Esophagus squamous epithelium (tissue), 5 donors: ENCODE data around the gene CLIC4. TPM values are rescaled to one million over a fixed set of nuclear protein-coding genes. Genes with fewer than 3 reads are reported as not detected.

Experiments
- DNase-seq: peaks from one replicate; lab custom pipeline; 2025; lab: John Stamatoyannopoulos, UW
- H3K27ac ChIP-seq, 4 donors: fragments of 200-600 bp; sonication (generic); one replicate each; pipeline ENCODE4 v1.5.1; 2016 to 2019; ENCODE audit warnings: mild to moderate bottlenecking in 1 of 4
- H3K27me3 ChIP-seq, 4 donors: fragments of 200-600 bp; sonication (generic); 1 replicate in 3 of 4; 2 replicates in 1 of 4; pipeline versions ENCODE4 v1.5.1 to v1.6.0; 2017 to 2021; ENCODE audit warnings: antibody characterized with exemption in 1 of 4
- H3K36me3 ChIP-seq, 3 donors: fragments of 200-600 bp; sonication (generic); one replicate each; pipeline ENCODE4 v1.5.1; 2016 to 2019
- H3K4me1 ChIP-seq, 3 donors: fragments of 200-600 bp; sonication (generic); one replicate each; pipeline ENCODE4 v1.5.1; 2017 to 2019
- H3K4me3 ChIP-seq, 4 donors: fragments of 200-600 bp; sonication (generic); 1 replicate in 3 of 4; 2 replicates in 1 of 4; pipeline ENCODE4 v1.5.1; 2016 to 2019; ENCODE audit warnings: mild to moderate bottlenecking in 2 of 4, moderate library complexity in 1 of 4
- H3K9me3 ChIP-seq, 3 donors: fragments of 200-600 bp; sonication (generic); one replicate each; pipeline ENCODE4 v1.5.1; 2016 to 2019
- CTCF ChIP-seq, 6 experiments: fragments of 450-650 bp in 4 of 6; fragments of 200-600 bp in 2 of 6; sonication (generic) in 2 of 6; IDR thresholded peaks; one replicate each; pipeline ENCODE4 v1.5.1; 2016 to 2019; ENCODE audit warnings: antibody characterized with exemption in 6 of 6, mild to moderate bottlenecking in 4 of 6, moderate library complexity in 4 of 6
- POLR2A ChIP-seq, 4 donors: fragments of 450-650 bp; IDR thresholded peaks; one replicate each; pipeline ENCODE4 v1.6.1; 2017; ENCODE audit warnings: antibody characterized with exemption in 4 of 4, mild to moderate bottlenecking in 4 of 4, moderate library complexity in 3 of 4
- WGBS, 2 donors: methylation state at CpG; one replicate each; pipeline ENCODE4 v1.1.5; 2018; 5-methylcytosine and 5-hydroxymethylcytosine counted together
- intact Hi-C: fragments of 100-400 bp; cut with DNase I; formaldehyde crosslinking; loops from one replicate; pipeline ENCODE4 v1.15.0; 2022
- small RNA-seq, 4 donors: library from RNA; depleted of rRNA; stranded (forward); fragments of <200 nt; gene quantifications; one replicate each; pipeline ENCODE3, GENCODE V24; 2016
- total RNA-seq, 4 donors: library from RNA; depleted of rRNA; stranded (reverse); fragments of >200 nt; gene quantifications; one replicate each; pipeline ENCODE4 v1.1.0, GENCODE V29; 2016
- donor health status: DM: yes; HTN: yes; CAD: no.

Gene CLIC4
- total RNA-seq, 4 donors from 2014 or later = 22.3 to 204 (median 69.0) TPM

GRCh38 chr1:24893431-24893830 is 148.2 kb downstream of the CLIC4 start:
- H3K27ac ChIP-seq = no peak overlapping the region
- H3K4me3 ChIP-seq = no peak overlapping the region
- no peaks in the 10 kb centered on the region for H3K36me3 ChIP-seq
- TF ChIP-seq POLR2A (IDR thresholded peaks at IDR 0.05) (no peak), CTCF (IDR thresholded peaks at IDR 0.05) (no peak)
- H3K4me1 ChIP-seq = no peaks in the 10 kb centered on the region
- no peak for DNase-seq
- peaks cover 0 to 10% (median 7%) of the 10 kb centered on the region in 3 donors for H3K9me3 ChIP-seq
- 65 to 67% methylated on average over 2 to 3 of the region's 3 CpGs for WGBS, 2 donors
- intact Hi-C loops = no loop called here
- peaks cover 0 to 19% (median 0%) of the 10 kb centered on the region in 4 donors for H3K27me3 ChIP-seq

Small RNA genes within 50 kb of the gene (small RNA-seq; reads per million reads assigned to genes)
- 0 reads per million in 4 donors for gene RNU6-1208P

Other genes with a start within 250 kb of the CLIC4 start
- 10 to 100 TPM; 14.4 to 24.1 (median 18.6) TPM for gene RCAN3, start 242.6 kb upstream of the CLIC4 start, total RNA-seq
- gene NCMAP, start 189.4 kb upstream of the CLIC4 start, total RNA-seq = under 1 TPM in 2 of 4 donors, not detected in 2; 0.12 to 0.19 TPM
- 10 to 100 TPM; 44.0 to 91.2 (median 58.1) TPM for gene SRRM1, start 102.1 kb upstream of the CLIC4 start, total RNA-seq
- gene RUNX3, start 184.8 kb downstream of the CLIC4 start, total RNA-seq = 1 to 10 TPM; 1.9 to 5.7 (median 3.1) TPM